AG09309 (cell line): ENCODE data around the gene INTS11.

Source experiments
- DNase-seq: peaks from one replicate; pipeline ENCODE4 v3.0.0-alpha.2; 2010; ENCODE audit warnings: low read depth
- H3K4me3 ChIP-seq: 2 replicates; pipeline ENCODE4 v1.5.1; 2011; ENCODE audit warnings: mild to moderate bottlenecking, low read depth, low read length, moderate library complexity; ENCODE audit not compliant: control insufficient read depth
- TF ChIP-seq, protein P1 (sequence below): IDR thresholded peaks from 2 replicates; pipeline ENCODE4 v1.5.1; 2011; ENCODE audit warnings: mild to moderate bottlenecking, low read depth, low read length, inconsistent platforms; ENCODE audit not compliant: insufficient read depth, control insufficient read depth; ENCODE audit errors: missing control alignments

The INTS11 gene

GRCh38 chr1:1262071-1262470, 62.4 kb downstream of the INTS11 start:
- TF ChIP-seq, protein P1, sequence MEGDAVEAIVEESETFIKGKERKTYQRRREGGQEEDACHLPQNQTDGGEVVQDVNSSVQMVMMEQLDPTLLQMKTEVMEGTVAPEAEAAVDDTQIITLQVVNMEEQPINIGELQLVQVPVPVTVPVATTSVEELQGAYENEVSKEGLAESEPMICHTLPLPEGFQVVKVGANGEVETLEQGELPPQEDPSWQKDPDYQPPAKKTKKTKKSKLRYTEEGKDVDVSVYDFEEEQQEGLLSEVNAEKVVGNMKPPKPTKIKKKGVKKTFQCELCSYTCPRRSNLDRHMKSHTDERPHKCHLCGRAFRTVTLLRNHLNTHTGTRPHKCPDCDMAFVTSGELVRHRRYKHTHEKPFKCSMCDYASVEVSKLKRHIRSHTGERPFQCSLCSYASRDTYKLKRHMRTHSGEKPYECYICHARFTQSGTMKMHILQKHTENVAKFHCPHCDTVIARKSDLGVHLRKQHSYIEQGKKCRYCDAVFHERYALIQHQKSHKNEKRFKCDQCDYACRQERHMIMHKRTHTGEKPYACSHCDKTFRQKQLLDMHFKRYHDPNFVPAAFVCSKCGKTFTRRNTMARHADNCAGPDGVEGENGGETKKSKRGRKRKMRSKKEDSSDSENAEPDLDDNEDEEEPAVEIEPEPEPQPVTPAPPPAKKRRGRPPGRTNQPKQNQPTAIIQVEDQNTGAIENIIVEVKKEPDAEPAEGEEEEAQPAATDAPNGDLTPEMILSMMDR: no peak
- no peak for DNase-seq
- no peak overlapping the region for H3K4me3 ChIP-seq
